GM13977 (cell line): ENCODE measurements around the gene GDF7.

ENCODE experiments used
- DNase-seq: peaks from one replicate; pipeline ENCODE4 v3.0.0; 2012; ENCODE audit warnings: low spot score
- in situ Hi-C: fragments of 300-500 bp; cut with MboI; formaldehyde crosslinking; loops from one replicate; pipeline ENCODE4 v1.12.0; 2022; ENCODE audit warnings: low sequenced_read_pairs, low pct_unique_long_range_greater_than_20kb, mixed read lengths, inconsistent platforms; ENCODE audit not compliant: unreplicated experiment
- TF ChIP-seq, protein P1 (sequence below): IDR thresholded peaks from 2 replicates; pipeline ENCODE4 v1.5.1; 2012; ENCODE audit warnings: mild to moderate bottlenecking, control low read depth; ENCODE audit not compliant: insufficient read depth; ENCODE audit errors: extremely low read depth, missing control alignments

GDF7 gene

DNA sequence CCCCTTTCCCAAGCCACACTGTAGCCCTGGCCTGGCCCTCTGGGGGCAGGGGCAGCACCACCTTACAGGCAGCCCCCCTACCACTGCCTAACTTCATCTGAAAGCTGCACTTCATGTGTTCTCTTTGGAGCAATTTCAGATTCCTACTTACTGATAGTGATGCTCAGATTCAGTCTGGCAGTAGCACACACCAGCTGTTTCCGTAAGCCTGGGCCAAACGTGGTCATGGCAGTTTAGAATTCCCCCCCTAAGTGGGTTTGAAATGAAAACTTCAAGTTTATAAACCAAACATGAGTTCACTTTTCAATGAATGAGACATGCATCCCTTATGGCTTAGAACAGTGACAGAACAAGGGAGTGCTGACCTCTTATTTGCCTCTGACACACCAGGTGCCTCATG lies 29.4 kb downstream of the GDF7 start:
- TF ChIP-seq, protein P1, sequence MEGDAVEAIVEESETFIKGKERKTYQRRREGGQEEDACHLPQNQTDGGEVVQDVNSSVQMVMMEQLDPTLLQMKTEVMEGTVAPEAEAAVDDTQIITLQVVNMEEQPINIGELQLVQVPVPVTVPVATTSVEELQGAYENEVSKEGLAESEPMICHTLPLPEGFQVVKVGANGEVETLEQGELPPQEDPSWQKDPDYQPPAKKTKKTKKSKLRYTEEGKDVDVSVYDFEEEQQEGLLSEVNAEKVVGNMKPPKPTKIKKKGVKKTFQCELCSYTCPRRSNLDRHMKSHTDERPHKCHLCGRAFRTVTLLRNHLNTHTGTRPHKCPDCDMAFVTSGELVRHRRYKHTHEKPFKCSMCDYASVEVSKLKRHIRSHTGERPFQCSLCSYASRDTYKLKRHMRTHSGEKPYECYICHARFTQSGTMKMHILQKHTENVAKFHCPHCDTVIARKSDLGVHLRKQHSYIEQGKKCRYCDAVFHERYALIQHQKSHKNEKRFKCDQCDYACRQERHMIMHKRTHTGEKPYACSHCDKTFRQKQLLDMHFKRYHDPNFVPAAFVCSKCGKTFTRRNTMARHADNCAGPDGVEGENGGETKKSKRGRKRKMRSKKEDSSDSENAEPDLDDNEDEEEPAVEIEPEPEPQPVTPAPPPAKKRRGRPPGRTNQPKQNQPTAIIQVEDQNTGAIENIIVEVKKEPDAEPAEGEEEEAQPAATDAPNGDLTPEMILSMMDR: no peak
- in situ Hi-C loops: no loop called here
- no peak for DNase-seq

- TF ChIP-seq, protein P1: no peak
Measured at GRCh38 chr2:20697322-20697934, 30.5 kb downstream of the GDF7 start.

GRCh38 chr2:20698916-20699613 lies 32.1 kb downstream of the GDF7 start:
- DNase-seq: no peak
- in situ Hi-C loops: no loop called here
- TF ChIP-seq, protein P1: no peak

More at GRCh38 chr2:20697322-20697934, 30.5 kb downstream of the GDF7 start:
- in situ Hi-C loops: no loop called here
- DNase-seq: no peak

DNA sequence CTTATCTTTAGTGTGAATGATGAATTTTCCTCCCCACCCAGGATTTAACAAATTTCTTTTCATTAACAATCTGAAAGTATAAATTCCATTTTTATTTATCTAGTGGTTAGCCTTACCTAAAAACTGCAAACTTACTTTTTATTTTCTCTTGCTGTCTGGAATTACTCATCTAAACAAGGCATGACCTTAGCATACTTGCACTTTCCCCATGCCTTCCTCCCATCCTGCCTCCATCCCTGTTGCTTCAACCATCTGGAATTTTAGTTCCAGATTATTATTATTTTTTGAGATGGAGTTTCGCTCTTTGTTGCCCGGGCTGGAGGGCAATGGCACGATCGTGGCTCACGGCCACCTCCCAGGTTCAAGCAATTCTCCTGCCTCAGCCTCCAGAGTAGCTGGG lies 35.6 kb downstream of the GDF7 start:
- in situ Hi-C loops: no loop called here
- no peak for DNase-seq
- TF ChIP-seq, protein P1: no peak

- no peak for DNase-seq
- in situ Hi-C loops: no loop called here
- TF ChIP-seq, protein P1: no peak
Measured at GRCh38 chr2:20704886-20705285, 37.9 kb downstream of the GDF7 start.

DNA sequence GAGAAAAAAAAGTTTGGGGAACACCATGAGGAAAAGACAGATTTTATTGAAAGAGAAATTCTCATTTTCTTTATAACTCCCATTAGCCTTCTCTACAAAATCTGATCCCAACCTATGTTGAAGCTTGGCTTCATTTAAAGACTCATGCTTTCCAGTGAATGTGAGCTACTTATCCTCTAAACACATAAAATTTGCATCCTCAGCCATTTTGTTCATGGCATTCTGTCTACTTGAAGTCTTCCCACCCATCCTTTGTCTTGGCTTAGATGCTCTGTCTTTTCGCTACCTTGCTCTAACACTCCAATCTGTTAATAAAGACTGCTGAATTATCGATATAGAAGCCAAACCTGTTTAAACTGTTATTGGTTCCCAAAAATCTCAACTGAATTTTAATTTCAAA lies 39.3 kb downstream of the GDF7 start:
- TF ChIP-seq, protein P1: no peak
- no peak for DNase-seq
- in situ Hi-C loops: no loop called here
